Muscle layer of colon (tissue), 2 donors: ENCODE results near the gene GOLGA6C.

Experiments used
- H3K27ac ChIP-seq: one replicate; pipeline ENCODE4 v1.7.0; 2013; ENCODE audit warnings: low read depth, mild to moderate bottlenecking, low read length, moderate library complexity
- H3K27me3 ChIP-seq, 2 donors: one replicate each; pipeline ENCODE4 v1.7.0; 2013; ENCODE audit warnings: low read length in 2 of 2, mild to moderate bottlenecking in 2 of 2; ENCODE audit not compliant: insufficient read depth in 2 of 2, control insufficient read depth in 1 of 2
- H3K36me3 ChIP-seq: one replicate; pipeline ENCODE4 v1.7.0; 2013; ENCODE audit warnings: mild to moderate bottlenecking, low read length; ENCODE audit not compliant: insufficient read depth
- H3K4me1 ChIP-seq: one replicate; pipeline ENCODE4 v1.7.0; 2013; ENCODE audit warnings: mild to moderate bottlenecking, low read length; ENCODE audit not compliant: insufficient read depth
- H3K4me3 ChIP-seq, 2 donors: one replicate each; pipeline ENCODE4 v1.7.0; 2013; ENCODE audit warnings: low read length in 2 of 2, low read depth in 1 of 2, mild to moderate bottlenecking in 1 of 2, moderate library complexity in 1 of 2
- H3K9ac ChIP-seq: one replicate; pipeline ENCODE4 v1.7.0; 2013; ENCODE audit warnings: low read length
- H3K9me3 ChIP-seq: one replicate; pipeline ENCODE4 v1.7.0; 2013; ENCODE audit warnings: mild to moderate bottlenecking, low read length
- donor health status: abdominal sarcoma.
- donor health status: Adenocarcinoma of cecum.

Gene GOLGA6C

GRCh38 chr15:75229191-75230015 is 28.7 kb upstream of the GOLGA6C start:
- H3K9ac ChIP-seq, result no peak overlapping the region
- H3K4me3 ChIP-seq, result no peak overlapping the region
- peaks cover 0 to 12% of the 10 kb centered on the region in 2 donors for H3K27me3 ChIP-seq

GRCh38 chr15:75230016-75230343 is 28.2 kb upstream of the GOLGA6C start:
- Histone ChIP-seq H3K4me1 (no peaks in the 10 kb centered on the region), H3K27ac (no peak overlapping the region), H3K9ac (no peak overlapping the region), H3K4me3 (no peak overlapping the region), H3K27me3 (peaks cover 0 to 12% of the 10 kb centered on the region in 2 donors), H3K36me3 (no peaks in the 10 kb centered on the region), H3K9me3 (no peaks in the 10 kb centered on the region)

More at GRCh38 chr15:75229191-75230015, 28.7 kb upstream of the GOLGA6C start:
- H3K4me1 ChIP-seq, result no peaks in the 10 kb centered on the region
- H3K27ac ChIP-seq, result no peak overlapping the region
- no peaks in the 10 kb centered on the region for H3K36me3 ChIP-seq
- no peaks in the 10 kb centered on the region for H3K9me3 ChIP-seq

- Histone ChIP-seq H3K9ac (no peak overlapping the region), H3K27me3 (peaks cover 0 to 18% of the 10 kb centered on the region in 2 donors), H3K4me1 (no peaks in the 10 kb centered on the region), H3K4me3 (no peak overlapping the region), H3K9me3 (no peaks in the 10 kb centered on the region), H3K27ac (no peak overlapping the region), H3K36me3 (no peaks in the 10 kb centered on the region)
These were observed 27.4 kb upstream of the GOLGA6C start for GRCh38 chr15:75230551-75231371.

- no peak overlapping the region for H3K27ac ChIP-seq
- no peaks in the 10 kb centered on the region for H3K9me3 ChIP-seq
- no peak overlapping the region for H3K9ac ChIP-seq
- no peaks in the 10 kb centered on the region for H3K36me3 ChIP-seq
- peaks cover 0 to 21% of the 10 kb centered on the region in 2 donors for H3K27me3 ChIP-seq
- no peak overlapping the region for H3K4me3 ChIP-seq
- H3K4me1 ChIP-seq, result no peaks in the 10 kb centered on the region
These were observed 26.3 kb upstream of the GOLGA6C start for GRCh38 chr15:75231836-75232235.

- H3K27ac ChIP-seq, result no peak overlapping the region
- H3K36me3 ChIP-seq, result no peaks in the 10 kb centered on the region
- H3K4me1 ChIP-seq, result no peaks in the 10 kb centered on the region
- no peaks in the 10 kb centered on the region for H3K9me3 ChIP-seq
- no peak overlapping the region for H3K4me3 ChIP-seq
- peaks cover 0 to 25% of the 10 kb centered on the region in 2 donors for H3K27me3 ChIP-seq
- H3K9ac ChIP-seq, result no peak overlapping the region
These were observed 25.8 kb upstream of the GOLGA6C start for GRCh38 chr15:75232252-75232813.

GRCh38 chr15:75232826-75233503 is 25.2 kb upstream of the GOLGA6C start:
- Histone ChIP-seq H3K36me3 (no peaks in the 10 kb centered on the region), H3K9me3 (no peaks in the 10 kb centered on the region), H3K27ac (no peak overlapping the region), H3K4me3 (no peak overlapping the region), H3K27me3 (peaks cover 0 to 27% of the 10 kb centered on the region in 2 donors), H3K4me1 (no peaks in the 10 kb centered on the region), H3K9ac (no peak overlapping the region)

GRCh38 chr15:75233504-75234190 is 24.5 kb upstream of the GOLGA6C start:
- no peaks in the 10 kb centered on the region for H3K36me3 ChIP-seq
- peaks cover 0 to 20% of the 10 kb centered on the region in 2 donors for H3K27me3 ChIP-seq
- no peak overlapping the region for H3K9ac ChIP-seq
- no peak overlapping the region for H3K4me3 ChIP-seq
- no peaks in the 10 kb centered on the region for H3K4me1 ChIP-seq
- no peaks in the 10 kb centered on the region for H3K9me3 ChIP-seq
- H3K27ac ChIP-seq, result no peak overlapping the region

GRCh38 chr15:75234191-75234810 is 23.8 kb upstream of the GOLGA6C start:
- Histone ChIP-seq H3K36me3 (no peaks in the 10 kb centered on the region), H3K27ac (no peak overlapping the region), H3K9me3 (no peaks in the 10 kb centered on the region), H3K4me3 (no peak overlapping the region), H3K9ac (no peak overlapping the region), H3K4me1 (no peaks in the 10 kb centered on the region), H3K27me3 (peaks cover 0 to 20% of the 10 kb centered on the region in 2 donors)

GRCh38 chr15:75235051-75235673 is 23.0 kb upstream of the GOLGA6C start:
- no peak overlapping the region for H3K4me3 ChIP-seq
- H3K27me3 ChIP-seq, result peaks cover 0 to 20% of the 10 kb centered on the region in 2 donors
- H3K9me3 ChIP-seq, result no peaks in the 10 kb centered on the region
- no peak overlapping the region for H3K27ac ChIP-seq
- no peaks in the 10 kb centered on the region for H3K36me3 ChIP-seq
- no peaks in the 10 kb centered on the region for H3K4me1 ChIP-seq
- H3K9ac ChIP-seq, result no peak overlapping the region
